IMR-90 (cell line): Measurements from ENCODE around the gene ZNF213. TPM values are rescaled to one million over a fixed set of nuclear protein-coding genes. Genes with fewer than 3 reads are reported as not detected.
A peak's percentile ranks its signal among the peaks of the same experiment; 100 is the strongest.

Experiments
- ATAC-seq: fragments of 200-7000 bp; cut with Tn5 transposase; 2 replicates; pipeline ENCODE4 v1.9.1; 2020; ENCODE audit warnings: low read depth, mild to moderate bottlenecking, moderate library complexity
- BruUV-seq: library from RNA; stranded (reverse); fragments of 400-500 nt; replicated peaks from 2 replicates; lab custom pipeline; 2021; lab: Mats Ljungman, UMichigan
- CTCF ChIA-PET: fragments of 300-600 bp; formaldehyde crosslinking; extraction: SDS; loops from one replicate; lab custom pipeline; 2021; ENCODE audit warnings: antibody characterized with exemption; lab: Yijun Ruan, JAX
- POLR2A ChIA-PET: fragments of 300-600 bp; sonication (Branson Sonifier 250); formaldehyde crosslinking; loops from one replicate; lab custom pipeline; 2022; ENCODE audit warnings: antibody characterized with exemption; ENCODE audit not compliant: unreplicated experiment; lab: Charles Lee
- DNase-seq: peaks from one replicate; pipeline ENCODE4 v3.0.0; 2013
- H2AFZ ChIP-seq: replicated peaks from 2 replicates; pipeline ENCODE3; 2013; ENCODE audit warnings: low read length, mild to moderate bottlenecking; ENCODE audit not compliant: poor library complexity
- H2AK5ac ChIP-seq: 2 replicates; pipeline ENCODE4 v1.6.1; 2013; ENCODE audit warnings: low read depth, low read length, inconsistent platforms
- H2AK9ac ChIP-seq: replicated peaks from 2 replicates; pipeline ENCODE3; 2013; ENCODE audit warnings: mild to moderate bottlenecking, low read depth, low read length, moderate library complexity; ENCODE audit not compliant: poor library complexity
- H2BK120ac ChIP-seq: 2 replicates; pipeline ENCODE4 v1.6.1; 2013; ENCODE audit warnings: low read depth, low read length, inconsistent platforms
- H2BK15ac ChIP-seq: 3 replicates; pipeline ENCODE4 v1.6.1; 2013; ENCODE audit warnings: low read depth, low read length, inconsistent platforms
- H2BK20ac ChIP-seq: 2 replicates; pipeline ENCODE4 v1.6.1; 2013; ENCODE audit warnings: low read depth, mild to moderate bottlenecking, inconsistent platforms, low read length, moderate library complexity
- H2BK5ac ChIP-seq: 2 replicates; pipeline ENCODE4 v1.6.1; 2013; ENCODE audit warnings: mild to moderate bottlenecking, low read depth, low read length, inconsistent platforms; ENCODE audit not compliant: poor library complexity, severe bottlenecking
- H3K14ac ChIP-seq: replicated peaks from 2 replicates; pipeline ENCODE4 v1.6.1; 2013; ENCODE audit warnings: low read depth, low read length, inconsistent platforms
- H3K18ac ChIP-seq: 2 replicates; pipeline ENCODE4 v1.6.1; 2013; ENCODE audit warnings: low read depth, low read length, control low read depth
- H3K23ac ChIP-seq: 2 replicates; pipeline ENCODE4 v1.6.1; 2013; ENCODE audit warnings: low read depth, low read length, inconsistent platforms
- H3K27ac ChIP-seq: 2 replicates; pipeline ENCODE4 v1.5.1; 2013; ENCODE audit warnings: mild to moderate bottlenecking, control low read depth, low read length; ENCODE audit not compliant: insufficient read depth
- H3K27me3 ChIP-seq: 2 replicates; pipeline ENCODE4 v1.6.1; 2013; ENCODE audit warnings: low read length; ENCODE audit not compliant: control insufficient read depth, insufficient read depth
- H3K36me3 ChIP-seq: 2 replicates; pipeline ENCODE4 v1.6.1; 2013; ENCODE audit warnings: low read length, mixed read lengths; ENCODE audit not compliant: control insufficient read depth, insufficient read depth
- H3K4ac ChIP-seq: 2 replicates; pipeline ENCODE4 v1.6.1; 2013; ENCODE audit warnings: low read depth, low read length, inconsistent platforms
- H3K4me1 ChIP-seq: 2 replicates; pipeline ENCODE4 v1.6.1; 2013; ENCODE audit warnings: low read length, mixed read lengths; ENCODE audit not compliant: control insufficient read depth, insufficient read depth
- H3K4me2 ChIP-seq: 2 replicates; pipeline ENCODE4 v1.6.1; 2013; ENCODE audit warnings: low read depth, mild to moderate bottlenecking, control low read depth, low read length, moderate library complexity
- H3K4me3 ChIP-seq: 2 replicates; pipeline ENCODE4 v1.5.1; 2013; ENCODE audit warnings: low read depth, mild to moderate bottlenecking, control low read depth, low read length, moderate library complexity; ENCODE audit not compliant: insufficient read depth
- H3K56ac ChIP-seq: 2 replicates; pipeline ENCODE4 v1.6.1; 2013; ENCODE audit warnings: low read length, inconsistent platforms; ENCODE audit not compliant: insufficient read depth; ENCODE audit errors: extremely low read depth
- H3K79me1 ChIP-seq, 2 experiments: 2 replicates each; pipeline ENCODE4 v1.6.1; 2013; ENCODE audit warnings: low read length in 2 of 2, inconsistent platforms in 1 of 2, low read depth in 1 of 2
- H3K9ac ChIP-seq: 2 replicates; pipeline ENCODE4 v1.6.1; 2013; ENCODE audit warnings: low read depth, low read length, control low read depth
- H3K9me1 ChIP-seq: 2 replicates; pipeline ENCODE4 v1.6.1; 2013; ENCODE audit warnings: low read length, inconsistent platforms; ENCODE audit not compliant: insufficient read depth
- H3K9me3 ChIP-seq: 2 replicates; pipeline ENCODE4 v1.6.1; 2013; ENCODE audit warnings: low read length; ENCODE audit not compliant: control insufficient read depth, insufficient read depth
- H4K20me1 ChIP-seq: 2 replicates; pipeline ENCODE4 v1.6.1; 2013; ENCODE audit warnings: low read length, inconsistent platforms; ENCODE audit not compliant: insufficient read depth
- H4K5ac ChIP-seq: 2 replicates; pipeline ENCODE4 v1.6.1; 2013; ENCODE audit warnings: mild to moderate bottlenecking, low read depth, low read length, control low read depth
- H4K8ac ChIP-seq, 2 experiments: 2 replicates each; pipeline ENCODE4 v1.6.1; 2013; ENCODE audit warnings: low read depth in 2 of 2, low read length in 2 of 2, control low read depth in 1 of 2, inconsistent platforms in 1 of 2
- H4K91ac ChIP-seq: 2 replicates; pipeline ENCODE4 v1.6.1; 2013; ENCODE audit warnings: low read depth, low read length, inconsistent platforms; ENCODE audit not compliant: insufficient read depth
- CTCF ChIP-seq: conservative IDR thresholded peaks from 2 replicates; pipeline ENCODE4 v1.5.1; 2012; ENCODE audit warnings: mild to moderate bottlenecking, low read depth, low read length, improper control_type of control experiment
- FOS ChIP-seq: fragments of 150-350 bp; IDR thresholded peaks from 2 replicates; pipeline ENCODE4 v1.6.1; 2016; ENCODE audit warnings: low read depth, low read length
- MXI1 ChIP-seq: IDR thresholded peaks from 2 replicates; pipeline ENCODE4 v1.6.1; 2012; ENCODE audit warnings: low read depth, mild to moderate bottlenecking, low read length, moderate library complexity, borderline replicate concordance
- NFE2L2 ChIP-seq: fragments of 150-350 bp; IDR thresholded peaks from 2 replicates; pipeline ENCODE4 v1.6.1; 2016; ENCODE audit warnings: low read depth, mild to moderate bottlenecking, low read length
- POLR2A ChIP-seq: IDR thresholded peaks from 2 replicates; pipeline ENCODE4 v1.6.1; 2012; ENCODE audit warnings: mild to moderate bottlenecking, low read depth, low read length
- RAD21 ChIP-seq: IDR thresholded peaks from 2 replicates; pipeline ENCODE4 v1.6.1; 2012; ENCODE audit warnings: low read length, improper control_type of control experiment
- RCOR1 ChIP-seq: IDR thresholded peaks from 2 replicates; pipeline ENCODE4 v1.6.1; 2012; ENCODE audit warnings: mild to moderate bottlenecking, low read length, improper control_type of control experiment; ENCODE audit not compliant: insufficient replicate concordance
- RFX5 ChIP-seq: IDR thresholded peaks from 2 replicates; pipeline ENCODE4 v1.8.0; 2012; ENCODE audit warnings: low read depth, mild to moderate bottlenecking, low read length, moderate library complexity
- SMC3 ChIP-seq: fragments of 150-350 bp; IDR thresholded peaks from 2 replicates; pipeline ENCODE4 v1.6.1; 2016; ENCODE audit warnings: low read depth, mild to moderate bottlenecking, antibody characterized with exemption, low read length, moderate library complexity
- USF2 ChIP-seq: fragments of 150-350 bp; IDR thresholded peaks from 2 replicates; pipeline ENCODE4 v1.6.1; 2017; ENCODE audit warnings: mild to moderate bottlenecking, antibody characterized with exemption, low read length, low read depth
- WGBS, 2 experiments: methylation state at CpG; one replicate each; pipeline versions ENCODE4 v1.1.5 to v1.1.7; 2013; ENCODE audit warnings: missing lambda C conversion rate in 2 of 2; ENCODE audit not compliant: insufficient read length in 1 of 2; ENCODE audit errors: extremely low coverage in 2 of 2; 5-methylcytosine and 5-hydroxymethylcytosine counted together
- dilution Hi-C: fragments of 300-500 bp; cut with HindIII; formaldehyde crosslinking; loops from one replicate; pipeline ENCODE4 v1.14.3; 2018; ENCODE audit warnings: low sequenced_read_pairs; ENCODE audit not compliant: unreplicated experiment
- in situ Hi-C: fragments of 300-500 bp; cut with MboI; formaldehyde crosslinking; loops from 3 replicates; pipeline ENCODE4 v1.14.3; 2019; ENCODE audit warnings: low sequenced_read_pairs, inconsistent platforms, mixed read lengths
- intact Hi-C: fragments of 100-400 bp; cut with micrococcal nuclease; formaldehyde crosslinking; loops from 2 replicates; pipeline ENCODE4 v1.10.0; 2022
- polyA plus RNA-seq, 3 experiments: library from polyadenylated mRNA; depleted of rRNA; stranded (reverse); fragments of >200 nt; gene quantifications; 2 replicates each; pipeline ENCODE4 v1.2.3, GENCODE V29; 2012; ENCODE audit warnings: low replicate concordance in 1 of 3
- total RNA-seq: library from RNA; depleted of rRNA; stranded (reverse); fragments of >200 nt; gene quantifications from 2 replicates; pipeline ENCODE4 v1.2.3, GENCODE V29; 2012

Gene ZNF213
- total and polyA plus RNA-seq, 2 of the 4 experiments (the other 2 are of a cell fraction): 0.72 to 4.0 TPM

GRCh38 chr16:3165111-3165822 lies 30.4 kb downstream of the ZNF213 start:
- POLR2A ChIA-PET: no interaction called here
- Histone ChIP-seq H2BK5ac (no peak overlapping the region), H2BK15ac (no peak overlapping the region), H3K56ac (no peak overlapping the region), H3K18ac (no peak overlapping the region), H2AFZ (peak overlapping the region; percentile 87), H3K4ac (peak overlapping the region; percentile 80), H4K20me1 (no peaks in the 10 kb centered on the region), H3K9me1 (no peaks in the 10 kb centered on the region), H3K4me2 (no peak overlapping the region), H3K4me3 (no peak overlapping the region), H4K91ac (no peak overlapping the region), H3K23ac (no peak overlapping the region), H3K9me3 (no peaks in the 10 kb centered on the region), H4K5ac (peak overlapping the region; percentile 92; the same call in 1 of the 2 replicates), H4K8ac (peak overlapping the region; percentile 87 to 94; a peak in 3 of 4 replicates), H3K36me3 (no peaks in the 10 kb centered on the region), H2BK20ac (no peak overlapping the region), H3K4me1 (no peaks in the 10 kb centered on the region), H2AK5ac (no peak overlapping the region; the same call in 1 of the 2 replicates), H3K27me3 (peaks cover 15% of the 10 kb centered on the region), H3K9ac (no peak overlapping the region), H3K27ac (no peak overlapping the region), H3K79me1 (no peaks in the 10 kb centered on the region), H2AK9ac (no peak overlapping the region), H2BK120ac (no peak overlapping the region), H3K14ac (no peak overlapping the region)
- ATAC-seq (no peak), DNase-seq (no peak)
- intact Hi-C loops (no loop called here), dilution Hi-C loops (no loop called here), in situ Hi-C loops (no loop called here)
- BruUV-seq: no TSS peak
- CTCF ChIA-PET: no interaction called here
- TF ChIP-seq CTCF (no peak), POLR2A (no peak), RCOR1 (no peak), FOS (no peak), RAD21 (no peak), USF2 (no peak), NFE2L2 (no peak), MXI1 (no peak), RFX5 (no peak), SMC3 (no peak)
- 100% methylated on average over 4 of the region's 12 CpGs; no CpG with 5 or more reads in 1 of the 2 experiments for WGBS, 2 experiments
